Endothelial cell of umbilical vein (primary cell): ENCODE measurements around the gene GRPEL1. TPM values are rescaled to one million over a fixed set of nuclear protein-coding genes. Genes with fewer than 3 reads are reported as not detected.

Source experiments
- BruUV-seq: library from RNA; stranded (reverse); fragments of 400-500 nt; replicated peaks from 2 replicates; lab custom pipeline; 2021; lab: Mats Ljungman, UMichigan
- CTCF ChIA-PET: fragments of 300-600, 350-600 bp; sonication (Branson Sonifier 250); formaldehyde crosslinking; loops from one replicate; lab custom pipeline; 2021; ENCODE audit warnings: antibody characterized with exemption, inconsistent platforms; lab: Charles Lee
- POLR2A ChIA-PET: fragments of 300-600, 350-600 bp; sonication (Branson Sonifier 250); formaldehyde crosslinking; loops from one replicate; lab custom pipeline; 2021; ENCODE audit warnings: antibody characterized with exemption, inconsistent platforms; lab: Charles Lee
- DNase-seq: peaks from one replicate; pipeline ENCODE4 v3.0.0-alpha.2; 2011; ENCODE audit warnings: low read depth, low spot score
- FAIRE-seq: peaks from 2 replicates; lab custom pipeline; 2011; peaks lifted over from hg19 to GRCh38; lab: Jason Lieb, UNC
- H2AFZ ChIP-seq: 2 replicates; pipeline ENCODE4 v1.6.0; 2012; ENCODE audit warnings: low read depth, low read length, control low read depth, inconsistent platforms
- H3K27ac ChIP-seq: 2 replicates; pipeline ENCODE4 v1.5.1; 2011; ENCODE audit warnings: low read depth, mild to moderate bottlenecking, control low read depth, low read length, moderate library complexity; ENCODE audit not compliant: insufficient read depth
- H3K27me3 ChIP-seq, 2 experiments: 2 replicates each; pipeline versions ENCODE4 v1.6.0 to v1.6.1; 2011; ENCODE audit warnings: low read length in 2 of 2, mixed read lengths in 1 of 2; ENCODE audit not compliant: control insufficient read depth in 2 of 2, insufficient read depth in 2 of 2
- H3K36me3 ChIP-seq, 2 experiments: 2 replicates in 1 of 2; 3 replicates in 1 of 2; pipeline ENCODE4 v1.5.1; 2011; ENCODE audit warnings: low read length in 2 of 2, mild to moderate bottlenecking in 1 of 2, moderate library complexity in 1 of 2; ENCODE audit not compliant: control insufficient read depth in 2 of 2, insufficient read depth in 2 of 2; ENCODE audit errors: extremely low read depth in 1 of 2
- H3K4me1 ChIP-seq: 3 replicates; pipeline ENCODE4 v1.5.1; 2011; ENCODE audit warnings: mild to moderate bottlenecking, low read length; ENCODE audit not compliant: control insufficient read depth, insufficient read depth; ENCODE audit errors: extremely low read depth
- H3K4me2 ChIP-seq: 2 replicates; pipeline ENCODE4 v1.6.1; 2011; ENCODE audit warnings: low read length, control low read depth, mixed read lengths; ENCODE audit not compliant: insufficient read depth
- H3K4me3 ChIP-seq, 3 experiments: fragments of 200-600 bp in 1 of 3; sonication (generic), shearing (Covaris generic) in 1 of 3; replicated peaks in 1 of 3; 2 replicates each; pipeline ENCODE4 v1.5.1; 2011 to 2016; ENCODE audit warnings: control low read depth in 3 of 3, low read length in 3 of 3, mild to moderate bottlenecking in 2 of 3, inconsistent platforms in 1 of 3, low read depth in 1 of 3, moderate library complexity in 1 of 3; ENCODE audit not compliant: insufficient read depth in 1 of 3
- H3K79me2 ChIP-seq: 2 replicates; pipeline ENCODE4 v1.6.0; 2012; ENCODE audit warnings: low read length, inconsistent platforms; ENCODE audit not compliant: control insufficient read depth, insufficient read depth
- H3K9ac ChIP-seq: replicated peaks from 2 replicates; pipeline ENCODE3; 2011; ENCODE audit warnings: low read length, control low read depth; ENCODE audit not compliant: insufficient read depth; ENCODE audit errors: extremely low read depth
- H3K9me1 ChIP-seq: replicated peaks from 3 replicates; pipeline ENCODE4 v1.6.0; 2011; ENCODE audit warnings: mild to moderate bottlenecking, low read length; ENCODE audit not compliant: control insufficient read depth, insufficient read depth; ENCODE audit errors: extremely low read depth
- H3K9me3 ChIP-seq: replicated peaks from 2 replicates; pipeline ENCODE4 v1.5.1; 2012; ENCODE audit warnings: low read length, inconsistent platforms; ENCODE audit not compliant: control insufficient read depth, insufficient read depth
- H4K20me1 ChIP-seq: replicated peaks from 2 replicates; pipeline ENCODE3; 2011; ENCODE audit warnings: mild to moderate bottlenecking, low read length; ENCODE audit not compliant: control insufficient read depth, insufficient read depth; ENCODE audit errors: extremely low read depth
- FOS ChIP-seq: IDR thresholded peaks from 2 replicates; pipeline ENCODE4 v1.6.1; 2011; ENCODE audit warnings: mild to moderate bottlenecking, low read length, moderate library complexity, borderline replicate concordance; ENCODE audit not compliant: insufficient read depth
- GATA2 ChIP-seq: IDR thresholded peaks from 2 replicates; pipeline ENCODE4 v1.7.0; 2011; ENCODE audit warnings: low read depth, mild to moderate bottlenecking, moderate library complexity, mixed read lengths, low read length; ENCODE audit not compliant: insufficient read length, insufficient read depth
- JUN ChIP-seq: IDR thresholded peaks from 2 replicates; pipeline ENCODE4 v1.6.1; 2011; ENCODE audit warnings: borderline replicate concordance, low read depth; ENCODE audit not compliant: insufficient read length, insufficient read depth
- MYC ChIP-seq: IDR thresholded peaks from one replicate; pipeline ENCODE4 v1.6.1; 2011; ENCODE audit warnings: mild to moderate bottlenecking, low read depth, low read length
- POLR2AphosphoS5 ChIP-seq: IDR thresholded peaks from 2 replicates; pipeline ENCODE4 v1.6.1; 2012; ENCODE audit warnings: low read depth, mild to moderate bottlenecking, control low read depth, low read length, moderate library complexity; ENCODE audit not compliant: insufficient read depth
- dilution Hi-C: fragments of 300-500 bp; cut with MboI; formaldehyde crosslinking; loops from one replicate; pipeline ENCODE4 v1.15.0; 2019; ENCODE audit warnings: low sequenced_read_pairs; ENCODE audit not compliant: extremely low pct_ligation_motif_present
- intact Hi-C: fragments of 100-400 bp; cut with micrococcal nuclease; formaldehyde crosslinking; loops from one replicate; pipeline ENCODE4 v1.10.0; 2022
- polyA plus RNA-seq, 4 experiments: library from polyadenylated mRNA; depleted of rRNA in 3 of 4; stranded (reverse) in 3 of 4; unstranded in 1 of 4; fragments of >200 nt; gene quantifications; 2 replicates each; pipeline versions ENCODE4 v1.2.1 to v1.2.3, GENCODE V29; 2011 to 2012; ENCODE audit warnings: missing spikeins in 1 of 4
- total RNA-seq: library from RNA; stranded (reverse); gene quantifications from 2 replicates; pipeline ENCODE4 v1.2.3, GENCODE V29; 2021
- TF ChIP-seq, protein P1 (sequence below), 2 donors: IDR thresholded peaks; 1 replicate in 1 of 2; 2 replicates in 1 of 2; pipeline ENCODE4 v1.5.1; 2011; ENCODE audit warnings: low read length in 2 of 2, mild to moderate bottlenecking in 2 of 2, moderate library complexity in 2 of 2, control low read depth in 1 of 2, inconsistent platforms in 1 of 2, low read depth in 1 of 2; ENCODE audit not compliant: insufficient read depth in 1 of 2; ENCODE audit errors: extremely low read depth in 1 of 2

GRPEL1 gene
- total and polyA plus RNA-seq, 2 donors (not counting 3 experiments of a cell fraction or from before 2014, with no cell fraction given): 17.3 to 42.6 TPM

DNA sequence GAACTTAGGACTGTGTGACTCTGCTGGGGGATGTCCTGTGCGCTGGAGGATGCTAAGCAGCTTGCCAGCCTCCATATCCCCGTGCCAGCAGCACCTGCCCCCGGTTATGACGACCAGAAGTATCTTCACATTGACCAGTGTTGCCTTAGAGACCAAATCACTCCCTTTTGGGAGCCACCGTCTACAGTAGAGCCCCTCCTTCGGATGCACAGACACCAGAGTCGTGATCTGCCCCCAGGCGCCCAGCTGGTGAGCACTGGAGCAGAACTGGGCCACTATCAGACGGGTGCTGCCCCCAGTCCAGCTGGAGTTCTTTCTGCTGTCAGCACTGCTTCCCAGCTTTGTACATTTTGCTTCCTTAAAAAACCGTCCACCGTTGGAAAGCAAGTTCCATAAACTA, 54.7 kb downstream of the GRPEL1 start:
- Histone ChIP-seq H3K9ac (no peak overlapping the region), H3K4me2 (no peak overlapping the region), H3K79me2 (no peaks in the 10 kb centered on the region), H3K4me1 (no peaks in the 10 kb centered on the region), H2AFZ (no peak overlapping the region), H3K9me1 (no peaks in the 10 kb centered on the region), H3K9me3 (no peaks in the 10 kb centered on the region), H3K36me3 (peaks cover 3 to 23% of the 10 kb centered on the region in 2 experiments), H3K4me3 (no peak overlapping the region), H4K20me1 (no peaks in the 10 kb centered on the region), H3K27ac (no peak overlapping the region), H3K27me3 (no peaks in the 10 kb centered on the region)
- ChIA-PET POLR2A (no interaction called here), CTCF (interaction anchor here (1.2 kb wide), 1 partner anchor 39 kb away, joined by 3 read pairs; no protein-coding TSS in a partner anchor)
- FAIRE-seq (no peak), DNase-seq (no peak)
- dilution Hi-C loops (no loop called here), intact Hi-C loops (no loop called here)
- BruUV-seq: no TSS peak
- TF ChIP-seq MYC: no peak

DNA sequence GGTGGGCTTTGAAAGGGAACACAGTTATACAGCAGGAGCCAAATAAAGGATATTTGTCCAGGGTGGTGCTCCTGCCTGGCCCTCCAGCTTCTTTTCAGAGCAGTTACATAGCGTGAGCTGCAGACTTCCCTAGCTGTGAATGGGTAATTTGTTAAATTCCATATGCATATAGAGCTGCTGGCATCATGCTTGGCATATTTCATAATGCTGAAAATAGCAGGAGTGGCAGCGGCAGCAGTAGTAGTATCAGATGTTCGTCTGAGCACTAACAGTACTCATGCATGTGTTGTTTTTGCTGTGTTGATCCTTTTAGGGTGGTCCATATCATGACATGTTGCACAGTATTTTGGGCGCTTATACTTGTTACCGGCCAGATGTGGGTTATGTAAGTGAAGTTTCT, 58.3 kb downstream of the GRPEL1 start:
- no peak for FAIRE-seq

More for the DNA sequence above, 58.3 kb downstream of the GRPEL1 start:
- DNase-seq: no peak
- BruUV-seq: no TSS peak
- Histone ChIP-seq H3K4me1 (no peaks in the 10 kb centered on the region), H3K27me3 (no peaks in the 10 kb centered on the region), H3K4me2 (no peak overlapping the region), H3K9me1 (no peaks in the 10 kb centered on the region), H2AFZ (no peak overlapping the region), H3K36me3 (peaks cover 3 to 16% of the 10 kb centered on the region in 2 experiments), H3K4me3 (no peak overlapping the region), H3K27ac (no peak overlapping the region), H3K9me3 (no peaks in the 10 kb centered on the region), H3K9ac (no peak overlapping the region), H4K20me1 (no peaks in the 10 kb centered on the region), H3K79me2 (no peaks in the 10 kb centered on the region)
- ChIA-PET POLR2A (no interaction called here), CTCF (interaction anchor here (0.8 to 1.0 kb wide), 2 partner anchors 22 to 33 kb away, joined by 3 read pairs; a partner anchor contains a TSS)
- intact Hi-C loops (no loop called here), dilution Hi-C loops (no loop called here)
- no peak for TF ChIP-seq FOS
- TF ChIP-seq POLR2AphosphoS5: no peak
- TF ChIP-seq, protein P1, sequence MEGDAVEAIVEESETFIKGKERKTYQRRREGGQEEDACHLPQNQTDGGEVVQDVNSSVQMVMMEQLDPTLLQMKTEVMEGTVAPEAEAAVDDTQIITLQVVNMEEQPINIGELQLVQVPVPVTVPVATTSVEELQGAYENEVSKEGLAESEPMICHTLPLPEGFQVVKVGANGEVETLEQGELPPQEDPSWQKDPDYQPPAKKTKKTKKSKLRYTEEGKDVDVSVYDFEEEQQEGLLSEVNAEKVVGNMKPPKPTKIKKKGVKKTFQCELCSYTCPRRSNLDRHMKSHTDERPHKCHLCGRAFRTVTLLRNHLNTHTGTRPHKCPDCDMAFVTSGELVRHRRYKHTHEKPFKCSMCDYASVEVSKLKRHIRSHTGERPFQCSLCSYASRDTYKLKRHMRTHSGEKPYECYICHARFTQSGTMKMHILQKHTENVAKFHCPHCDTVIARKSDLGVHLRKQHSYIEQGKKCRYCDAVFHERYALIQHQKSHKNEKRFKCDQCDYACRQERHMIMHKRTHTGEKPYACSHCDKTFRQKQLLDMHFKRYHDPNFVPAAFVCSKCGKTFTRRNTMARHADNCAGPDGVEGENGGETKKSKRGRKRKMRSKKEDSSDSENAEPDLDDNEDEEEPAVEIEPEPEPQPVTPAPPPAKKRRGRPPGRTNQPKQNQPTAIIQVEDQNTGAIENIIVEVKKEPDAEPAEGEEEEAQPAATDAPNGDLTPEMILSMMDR (IDR thresholded peaks at IDR 0.05; ENCODE audit: extremely low read depth in 1 of 2, insufficient read depth in 1 of 2, low read depth in 1 of 2, low read length in 2 of 2): no peak
- TF ChIP-seq GATA2: no peak
- no peak for TF ChIP-seq JUN
- TF ChIP-seq MYC: no peak

Other genes with a start within 250 kb of the GRPEL1 start
- 23.3 and 24.8 TPM in 2 replicates for gene TBC1D14, start 158.2 kb downstream of the GRPEL1 start, total RNA-seq
- 22.2 and 23.7 TPM in 2 replicates for gene TBC1D14, start 158.2 kb downstream of the GRPEL1 start, polyA plus RNA-seq
- 11.5 and 12.3 TPM in 2 replicates for gene TADA2B, start 24.7 kb downstream of the GRPEL1 start, total RNA-seq
- 5.0 and 5.5 TPM in 2 replicates for gene TADA2B, start 24.7 kb downstream of the GRPEL1 start, polyA plus RNA-seq
- 0.14 TPM in 1 of 2 replicates, not detected in the other for gene SORCS2, start 124.5 kb upstream of the GRPEL1 start, total RNA-seq
- gene SORCS2, start 124.5 kb upstream of the GRPEL1 start, polyA plus RNA-seq: not detected in 2 replicates